Measurements from ENCODE around the gene LRMDA. TPM values are rescaled to one million over a fixed set of nuclear protein-coding genes. Genes with fewer than 3 reads are reported as not detected.

The LRMDA gene
- total RNA-seq, 2 donors from 2014 or later, result 9.6 to 12.6 TPM

DNA sequence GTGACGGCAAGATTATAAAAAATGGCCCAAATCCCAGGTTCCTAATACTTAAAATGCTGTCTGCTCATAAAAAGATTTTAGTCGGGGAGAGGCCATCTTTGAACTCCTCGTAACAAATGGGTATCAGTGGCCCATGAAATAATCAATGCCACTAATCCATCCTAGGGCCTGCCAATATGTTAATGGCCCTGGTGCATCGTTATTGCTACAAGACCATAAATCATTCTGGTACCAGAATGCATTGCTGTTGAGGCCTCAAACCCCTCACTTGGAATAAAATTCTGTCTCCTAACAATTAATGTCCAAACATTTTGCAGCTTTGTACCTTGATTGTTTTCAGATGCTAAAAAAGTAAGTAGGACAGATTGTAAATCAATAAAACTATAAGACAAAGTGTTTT lies 290.6 kb downstream of the LRMDA start:
- Histone ChIP-seq H3K4me1 (replicated peaks) (no peaks in the 10 kb centered on the region), H3K36me3 (no peaks in the 10 kb centered on the region), H3K9me3 (no peaks in the 10 kb centered on the region), H3K4me3 (no peak overlapping the region), H3K27me3 (replicated peaks; ENCODE audit: insufficient read depth) (no peaks in the 10 kb centered on the region), H3K27ac (no peak overlapping the region)
- no peak for DNase-seq (ENCODE audit: low spot score)
- WGBS, result 67% methylated on average over 4 of the region's 4 CpGs
- intact Hi-C loops (cut with DNase I), result no loop called here
- TF ChIP-seq POLR2A (IDR thresholded peaks at IDR 0.05), result no peak
- TF ChIP-seq, protein P1, sequence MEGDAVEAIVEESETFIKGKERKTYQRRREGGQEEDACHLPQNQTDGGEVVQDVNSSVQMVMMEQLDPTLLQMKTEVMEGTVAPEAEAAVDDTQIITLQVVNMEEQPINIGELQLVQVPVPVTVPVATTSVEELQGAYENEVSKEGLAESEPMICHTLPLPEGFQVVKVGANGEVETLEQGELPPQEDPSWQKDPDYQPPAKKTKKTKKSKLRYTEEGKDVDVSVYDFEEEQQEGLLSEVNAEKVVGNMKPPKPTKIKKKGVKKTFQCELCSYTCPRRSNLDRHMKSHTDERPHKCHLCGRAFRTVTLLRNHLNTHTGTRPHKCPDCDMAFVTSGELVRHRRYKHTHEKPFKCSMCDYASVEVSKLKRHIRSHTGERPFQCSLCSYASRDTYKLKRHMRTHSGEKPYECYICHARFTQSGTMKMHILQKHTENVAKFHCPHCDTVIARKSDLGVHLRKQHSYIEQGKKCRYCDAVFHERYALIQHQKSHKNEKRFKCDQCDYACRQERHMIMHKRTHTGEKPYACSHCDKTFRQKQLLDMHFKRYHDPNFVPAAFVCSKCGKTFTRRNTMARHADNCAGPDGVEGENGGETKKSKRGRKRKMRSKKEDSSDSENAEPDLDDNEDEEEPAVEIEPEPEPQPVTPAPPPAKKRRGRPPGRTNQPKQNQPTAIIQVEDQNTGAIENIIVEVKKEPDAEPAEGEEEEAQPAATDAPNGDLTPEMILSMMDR (IDR thresholded peaks at IDR 0.05), result no peak
- TF ChIP-seq POLR2AphosphoS5 (IDR thresholded peaks at IDR 0.05), result no peak

GRCh38 chr10:75722609-75723008 lies 291.2 kb downstream of the LRMDA start:
- TF ChIP-seq, protein P1 (IDR thresholded peaks at IDR 0.05), result no peak
- TF ChIP-seq POLR2AphosphoS5 (IDR thresholded peaks at IDR 0.05), result no peak
- TF ChIP-seq POLR2A (IDR thresholded peaks at IDR 0.05), result no peak
- DNase-seq (ENCODE audit: low spot score), result no peak
- Histone ChIP-seq H3K4me3 (no peak overlapping the region), H3K27ac (no peak overlapping the region), H3K36me3 (no peaks in the 10 kb centered on the region), H3K4me1 (replicated peaks) (no peaks in the 10 kb centered on the region), H3K27me3 (replicated peaks; ENCODE audit: insufficient read depth) (no peaks in the 10 kb centered on the region), H3K9me3 (no peaks in the 10 kb centered on the region)
- 98% methylated on average over 2 of the region's 2 CpGs for WGBS
- intact Hi-C loops (cut with DNase I), result no loop called here

DNA sequence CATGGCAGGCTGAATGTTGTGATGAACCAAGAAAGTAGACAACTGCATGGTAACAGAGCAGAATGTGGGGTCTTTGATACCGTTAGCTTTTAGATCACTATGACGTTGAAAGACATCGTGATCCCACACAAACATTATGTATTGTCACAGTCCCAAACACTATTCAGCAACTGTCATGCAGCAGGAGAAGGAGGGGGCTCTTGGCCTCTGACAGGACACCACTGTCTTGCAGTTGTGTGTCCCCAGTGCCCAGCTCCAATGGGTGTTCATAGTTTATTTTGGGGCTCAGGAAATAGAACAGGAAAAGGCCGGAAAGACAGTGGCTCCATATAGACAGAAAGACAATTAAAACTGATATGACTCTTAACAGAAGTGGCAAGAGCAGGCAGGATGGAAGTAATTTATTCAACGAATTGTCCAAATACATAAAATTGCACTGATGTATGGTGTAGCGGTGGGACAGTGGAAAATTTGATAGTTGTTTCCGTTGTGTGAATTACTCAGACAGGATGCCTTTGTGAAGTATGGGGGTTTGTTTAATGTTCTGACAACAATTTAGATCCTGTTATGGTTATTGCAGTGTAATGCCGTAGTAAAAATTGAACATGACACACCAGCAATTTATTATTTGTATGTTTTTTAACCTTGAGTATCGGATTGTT lies 292.0 kb downstream of the LRMDA start:
- Histone ChIP-seq H3K9me3 (no peaks in the 10 kb centered on the region), H3K36me3 (no peaks in the 10 kb centered on the region), H3K27me3 (replicated peaks; ENCODE audit: insufficient read depth) (no peaks in the 10 kb centered on the region), H3K4me1 (replicated peaks) (no peaks in the 10 kb centered on the region), H3K27ac (no peak overlapping the region), H3K4me3 (no peak overlapping the region)
- DNase-seq (ENCODE audit: low spot score), result no peak
- intact Hi-C loops (cut with DNase I), result no loop called here
- TF ChIP-seq POLR2A (IDR thresholded peaks at IDR 0.05), result no peak
- TF ChIP-seq, protein P1 (IDR thresholded peaks at IDR 0.05), result no peak
- 85% methylated on average over 9 of the region's 9 CpGs for WGBS

GRCh38 chr10:75724047-75724446 lies 292.6 kb downstream of the LRMDA start:
- H3K36me3 ChIP-seq, result no peaks in the 10 kb centered on the region
- no peaks in the 10 kb centered on the region for H3K9me3 ChIP-seq
- TF ChIP-seq, protein P1 (IDR thresholded peaks at IDR 0.05), result no peak
- TF ChIP-seq POLR2AphosphoS5 (IDR thresholded peaks at IDR 0.05), result no peak
- TF ChIP-seq POLR2A (IDR thresholded peaks at IDR 0.05), result no peak
- H3K27ac ChIP-seq, result no peak overlapping the region
- H3K27me3 ChIP-seq (replicated peaks; ENCODE audit: insufficient read depth), result no peaks in the 10 kb centered on the region
- H3K4me3 ChIP-seq, result no peak overlapping the region
- intact Hi-C loops (cut with DNase I), result no loop called here
- DNase-seq (ENCODE audit: low spot score), result no peak
- WGBS, result 91% methylated on average over 2 of the region's 2 CpGs
- no peaks in the 10 kb centered on the region for H3K4me1 ChIP-seq (replicated peaks)
